Endothelial cell of umbilical vein (primary cell): Measurements from ENCODE around the gene CEP72.

ENCODE experiments used
- CTCF ChIP-seq, 2 donors: IDR thresholded peaks; 1 replicate in 1 of 2; 2 replicates in 1 of 2; pipeline ENCODE4 v1.5.1; 2011; ENCODE audit warnings: low read length in 2 of 2, mild to moderate bottlenecking in 2 of 2, moderate library complexity in 2 of 2, control low read depth in 1 of 2, inconsistent platforms in 1 of 2, low read depth in 1 of 2; ENCODE audit not compliant: insufficient read depth in 1 of 2; ENCODE audit errors: extremely low read depth in 1 of 2
- GATA2 ChIP-seq: IDR thresholded peaks from 2 replicates; pipeline ENCODE4 v1.7.0; 2011; ENCODE audit warnings: low read depth, mild to moderate bottlenecking, moderate library complexity, mixed read lengths, low read length; ENCODE audit not compliant: insufficient read length, insufficient read depth
- MYC ChIP-seq: IDR thresholded peaks from one replicate; pipeline ENCODE4 v1.6.1; 2011; ENCODE audit warnings: mild to moderate bottlenecking, low read depth, low read length
- POLR2A ChIP-seq: IDR thresholded peaks from 2 replicates; pipeline ENCODE4 v1.6.1; 2012; ENCODE audit warnings: low read depth, mild to moderate bottlenecking, control low read depth, low read length

GRCh38 chr5:573206-573605 is 38.9 kb upstream of the CEP72 start:
- no peak for TF ChIP-seq CTCF (IDR thresholded peaks at IDR 0.05; ENCODE audit: extremely low read depth in 1 of 2, insufficient read depth in 1 of 2, low read depth in 1 of 2, low read length in 2 of 2)
- TF ChIP-seq GATA2: no peak
- no peak for TF ChIP-seq MYC
- TF ChIP-seq POLR2A: no peak
